Measurements from ENCODE around the gene SYCE1. TPM values are rescaled to one million over a fixed set of nuclear protein-coding genes. Genes with fewer than 3 reads are reported as not detected.
"Not testable (repeated sequence)": the region's sequence is repeated elsewhere in the genome, so short reads cannot be mapped to it uniquely, and the experiment has no call there.

The SYCE1 gene
- total RNA-seq, 2 donors from 2014 or later: 1.8 TPM; not detected in 1

DNA sequence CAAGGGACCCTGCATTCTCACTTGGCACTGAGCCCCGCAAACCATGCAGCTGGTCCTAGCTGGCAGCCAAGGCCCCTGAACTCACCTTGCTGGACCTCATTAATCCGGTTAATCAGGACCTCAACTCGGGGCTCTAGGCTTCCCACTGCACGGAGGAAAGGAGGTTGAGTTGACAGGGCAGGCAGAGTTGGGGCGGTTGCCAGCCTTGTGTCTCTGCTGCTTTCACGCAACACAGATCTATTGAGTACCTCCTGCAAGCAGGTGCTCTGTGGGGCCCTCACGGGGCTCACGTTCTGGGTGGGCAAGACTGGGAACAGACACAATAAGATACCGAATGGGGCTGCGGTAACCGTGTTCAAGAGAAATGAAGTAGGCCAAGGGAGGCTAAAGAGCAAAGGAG lies 6.2 kb downstream of the SYCE1 start:
- no peak overlapping the region for H3K4me3 ChIP-seq
- H3K4me1 ChIP-seq (ENCODE audit: control insufficient read depth in 1 of 2, low read depth in 2 of 2): no peaks in the 10 kb centered on the region
- DNase-seq (ENCODE audit: low spot score): no peak
- H3K9me3 ChIP-seq: no peaks in the 10 kb centered on the region
- ATAC-seq (ENCODE audit: insufficient number of reproducible peaks, low FRiP score, low read depth): no peak
- TF ChIP-seq, protein P1, sequence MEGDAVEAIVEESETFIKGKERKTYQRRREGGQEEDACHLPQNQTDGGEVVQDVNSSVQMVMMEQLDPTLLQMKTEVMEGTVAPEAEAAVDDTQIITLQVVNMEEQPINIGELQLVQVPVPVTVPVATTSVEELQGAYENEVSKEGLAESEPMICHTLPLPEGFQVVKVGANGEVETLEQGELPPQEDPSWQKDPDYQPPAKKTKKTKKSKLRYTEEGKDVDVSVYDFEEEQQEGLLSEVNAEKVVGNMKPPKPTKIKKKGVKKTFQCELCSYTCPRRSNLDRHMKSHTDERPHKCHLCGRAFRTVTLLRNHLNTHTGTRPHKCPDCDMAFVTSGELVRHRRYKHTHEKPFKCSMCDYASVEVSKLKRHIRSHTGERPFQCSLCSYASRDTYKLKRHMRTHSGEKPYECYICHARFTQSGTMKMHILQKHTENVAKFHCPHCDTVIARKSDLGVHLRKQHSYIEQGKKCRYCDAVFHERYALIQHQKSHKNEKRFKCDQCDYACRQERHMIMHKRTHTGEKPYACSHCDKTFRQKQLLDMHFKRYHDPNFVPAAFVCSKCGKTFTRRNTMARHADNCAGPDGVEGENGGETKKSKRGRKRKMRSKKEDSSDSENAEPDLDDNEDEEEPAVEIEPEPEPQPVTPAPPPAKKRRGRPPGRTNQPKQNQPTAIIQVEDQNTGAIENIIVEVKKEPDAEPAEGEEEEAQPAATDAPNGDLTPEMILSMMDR (IDR thresholded peaks at IDR 0.05): no peak
- H3K36me3 ChIP-seq: no peaks in the 10 kb centered on the region
- no peaks in the 10 kb centered on the region for H3K27me3 ChIP-seq (replicated peaks; ENCODE audit: insufficient read depth)
- no peak overlapping the region for H3K27ac ChIP-seq

DNA sequence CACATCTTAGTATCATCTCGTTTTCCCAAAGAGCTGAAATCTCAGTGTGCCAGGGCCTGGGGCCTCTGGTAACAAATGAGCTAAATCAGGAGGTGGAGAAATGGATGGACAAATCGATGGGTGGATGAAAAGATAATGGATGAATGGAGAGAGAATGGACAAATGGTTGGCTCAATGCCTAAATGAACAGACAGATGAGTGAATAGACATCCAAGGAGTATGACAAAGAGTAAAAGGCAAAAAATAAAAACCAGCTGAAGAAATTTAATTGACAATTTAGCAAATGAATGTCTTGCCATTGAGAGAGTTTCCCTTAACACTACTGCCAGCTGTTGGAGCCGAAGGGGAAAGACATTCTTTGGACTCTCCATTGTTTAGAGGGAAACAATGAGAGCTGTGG lies 8.0 kb downstream of the SYCE1 start:
- Histone ChIP-seq H3K4me3 (no peak overlapping the region), H3K9me3 (no peaks in the 10 kb centered on the region), H3K27ac (no peak overlapping the region), H3K27me3 (replicated peaks; ENCODE audit: insufficient read depth) (no peaks in the 10 kb centered on the region), H3K36me3 (no peaks in the 10 kb centered on the region), H3K4me1 (ENCODE audit: control insufficient read depth in 1 of 2, low read depth in 2 of 2) (no peaks in the 10 kb centered on the region)
- ATAC-seq (ENCODE audit: insufficient number of reproducible peaks, low FRiP score, low read depth): no peak
- DNase-seq (ENCODE audit: low spot score): no peak
- TF ChIP-seq, protein P1 (IDR thresholded peaks at IDR 0.05): no peak

DNA sequence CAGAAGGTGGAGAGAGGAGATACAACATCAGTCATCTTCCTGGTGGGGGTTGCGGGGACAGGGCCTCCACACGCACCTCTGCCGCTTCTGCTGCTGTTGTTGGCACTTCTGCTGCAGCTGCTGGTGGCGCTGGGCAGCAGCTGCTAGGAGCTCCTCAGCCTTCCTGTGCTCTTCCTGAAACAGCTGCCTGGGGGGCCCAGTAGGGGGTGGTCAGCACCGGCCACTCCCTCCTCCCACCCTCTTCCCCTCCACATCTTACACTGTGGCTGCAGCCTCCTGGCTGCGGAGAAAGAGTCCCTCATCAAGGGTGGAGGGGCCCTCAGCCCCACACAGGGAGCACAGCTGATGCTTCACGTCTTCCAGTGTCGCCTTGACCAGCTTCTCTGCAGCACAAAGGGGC lies 9.9 kb downstream of the SYCE1 start:
- DNase-seq (ENCODE audit: low spot score): no peak
- H3K27me3 ChIP-seq (replicated peaks; ENCODE audit: insufficient read depth): no peaks in the 10 kb centered on the region
- H3K36me3 ChIP-seq: no peaks in the 10 kb centered on the region
- no peak for ATAC-seq (ENCODE audit: insufficient number of reproducible peaks, low FRiP score, low read depth)
- TF ChIP-seq, protein P1 (IDR thresholded peaks at IDR 0.05): no peak
- H3K4me1 ChIP-seq (ENCODE audit: control insufficient read depth in 1 of 2, low read depth in 2 of 2): no peaks in the 10 kb centered on the region
- H3K27ac ChIP-seq: no peak overlapping the region
- H3K9me3 ChIP-seq: no peaks in the 10 kb centered on the region
- H3K4me3 ChIP-seq: no peak overlapping the region

DNA sequence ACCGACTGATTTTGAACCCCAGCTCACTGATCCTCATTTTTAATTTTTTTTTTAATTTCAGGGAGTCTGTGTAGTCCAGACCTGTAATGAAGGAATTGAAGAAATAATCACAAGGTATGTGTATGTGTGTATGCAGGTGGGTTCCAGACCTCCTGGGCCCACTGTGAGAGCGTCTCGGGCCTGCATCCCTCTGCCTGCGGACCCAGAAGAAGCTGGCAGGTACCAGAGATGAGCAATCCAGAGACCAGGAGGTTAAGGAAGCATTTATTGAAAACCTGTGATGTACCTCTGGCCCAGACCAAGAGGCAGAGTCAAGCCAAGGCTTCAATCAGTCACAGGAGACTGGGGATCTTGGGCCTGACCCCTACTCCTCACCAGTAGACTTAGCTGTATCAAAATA lies 10.8 kb downstream of the SYCE1 start:
- ATAC-seq (ENCODE audit: insufficient number of reproducible peaks, low FRiP score, low read depth) (no peak), DNase-seq (ENCODE audit: low spot score) (no peak)
- Histone ChIP-seq H3K36me3 (no peaks in the 10 kb centered on the region), H3K9me3 (no peaks in the 10 kb centered on the region), H3K27me3 (replicated peaks; ENCODE audit: insufficient read depth) (no peaks in the 10 kb centered on the region), H3K27ac (no peak overlapping the region), H3K4me1 (ENCODE audit: control insufficient read depth in 1 of 2, low read depth in 2 of 2) (no peaks in the 10 kb centered on the region), H3K4me3 (no peak overlapping the region)
- TF ChIP-seq, protein P1 (IDR thresholded peaks at IDR 0.05): no peak

DNA sequence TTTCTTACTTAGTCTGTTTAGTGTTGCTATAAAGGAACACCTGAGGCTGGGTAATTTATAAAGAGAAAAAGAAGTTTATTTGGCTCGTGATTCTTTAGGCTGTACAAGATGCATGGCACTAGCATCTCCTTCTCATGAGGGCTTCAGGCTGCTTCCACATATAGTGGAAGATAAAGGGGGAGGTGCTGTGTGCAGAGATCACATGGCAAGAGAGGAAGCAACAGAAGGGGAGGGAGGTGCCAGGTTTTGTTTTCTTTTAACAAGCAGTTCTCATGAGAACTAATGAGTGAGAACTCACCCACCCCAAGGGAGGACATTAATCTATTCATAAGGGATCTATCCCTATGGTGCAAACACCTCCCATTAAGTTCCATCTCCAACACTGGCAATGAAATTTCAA lies 20.9 kb downstream of the SYCE1 start:
- no peak overlapping the region for H3K27ac ChIP-seq
- ATAC-seq (ENCODE audit: insufficient number of reproducible peaks, low FRiP score, low read depth): no peak
- H3K27me3 ChIP-seq (replicated peaks; ENCODE audit: insufficient read depth): no peaks in the 10 kb centered on the region
- no peaks in the 10 kb centered on the region for H3K4me1 ChIP-seq (ENCODE audit: control insufficient read depth in 1 of 2, low read depth in 2 of 2)
- H3K4me3 ChIP-seq: no peak overlapping the region
- no peaks in the 10 kb centered on the region for H3K36me3 ChIP-seq
- DNase-seq (ENCODE audit: low spot score): no peak
- H3K9me3 ChIP-seq: peaks cover 6% of the 10 kb centered on the region
- TF ChIP-seq, protein P1 (IDR thresholded peaks at IDR 0.05): no peak

DNA sequence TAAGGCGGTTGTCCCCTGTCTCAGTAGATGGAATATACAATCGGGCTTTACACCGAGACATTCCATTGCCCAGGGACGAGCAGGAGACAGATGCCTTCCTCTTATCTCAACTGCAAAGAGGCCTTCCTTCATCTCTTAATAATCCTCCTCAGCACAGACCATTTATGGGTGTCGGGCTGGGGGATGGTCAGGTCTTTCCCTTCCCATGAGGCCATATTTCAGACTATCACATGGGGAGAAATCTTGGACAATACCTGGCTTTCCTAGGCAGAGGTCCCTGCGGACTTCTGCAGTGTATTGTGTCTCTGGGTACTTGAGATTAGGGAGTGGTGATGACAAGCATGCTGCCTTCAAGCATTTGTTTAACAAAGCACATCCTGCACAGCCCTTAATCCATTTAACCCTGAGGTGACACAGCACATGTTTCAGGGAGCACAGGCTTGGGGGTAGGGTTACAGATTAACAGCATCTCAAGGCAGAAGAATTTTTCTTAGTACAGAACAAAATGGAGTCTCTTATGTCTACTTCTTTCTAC lies 23.9 kb downstream of the SYCE1 start:
- not testable (repeated sequence) for H3K9me3 ChIP-seq; ATAC-seq (ENCODE audit: insufficient number of reproducible peaks, low FRiP score, low read depth); H3K4me1 ChIP-seq (ENCODE audit: control insufficient read depth in 1 of 2, low read depth in 2 of 2); H3K36me3 ChIP-seq; H3K27me3 ChIP-seq (replicated peaks; ENCODE audit: insufficient read depth); H3K27ac ChIP-seq; H3K4me3 ChIP-seq; DNase-seq (ENCODE audit: low spot score)

Measured in thoracic aorta (tissue), 2 donors.